Heart left ventricle (tissue), 16 donors: ENCODE results near the gene NCAPD2. TPM values are rescaled to one million over a fixed set of nuclear protein-coding genes. Genes with fewer than 3 reads are reported as not detected.

Source experiments
- ATAC-seq, 4 donors: fragments of 200-7000 bp; cut with Tn5 transposase; one replicate each; pipeline ENCODE4 v1.9.1; 2020 to 2022; ENCODE audit warnings: moderate library complexity in 4 of 4, mild to moderate bottlenecking in 3 of 4, moderate number of reproducible peaks in 1 of 4
- DNase-seq, 5 donors: peaks; one replicate each; pipeline ENCODE4 v3.0.0-alpha.2; 2020
- H3K27ac ChIP-seq, 12 donors: fragments of 200-600 bp; sonication (generic) in 4 of 12; one replicate each; pipeline versions ENCODE4 v1.5.0 to v1.8.0; 2016 to 2022; ENCODE audit warnings: mild to moderate bottlenecking in 2 of 12
- H3K27me3 ChIP-seq, 9 donors: fragments of 200-600 bp; sonication (generic) in 2 of 9; one replicate each; pipeline versions ENCODE4 v1.5.1 to v1.8.0; 2016 to 2022; ENCODE audit warnings: mild to moderate bottlenecking in 3 of 9
- H3K36me3 ChIP-seq, 9 donors: fragments of 200-600 bp; sonication (generic) in 2 of 9; one replicate each; pipeline versions ENCODE4 v1.5.0 to v1.8.0; 2018 to 2022; ENCODE audit warnings: mild to moderate bottlenecking in 2 of 9
- H3K4me1 ChIP-seq, 12 donors: fragments of 200-600 bp; sonication (generic) in 4 of 12; one replicate each; pipeline versions ENCODE4 v1.5.0 to v1.8.0; 2016 to 2022; ENCODE audit warnings: mild to moderate bottlenecking in 3 of 12
- H3K4me3 ChIP-seq, 12 donors: fragments of 200-600 bp; sonication (generic) in 4 of 12; one replicate each; pipeline versions ENCODE4 v1.5.0 to v1.8.0; 2017 to 2022; ENCODE audit warnings: mild to moderate bottlenecking in 9 of 12, moderate library complexity in 4 of 12
- H3K9me3 ChIP-seq, 12 donors: fragments of 200-600 bp; sonication (generic) in 4 of 12; one replicate each; pipeline versions ENCODE4 v1.5.0 to v1.8.0; 2016 to 2022; ENCODE audit warnings: mild to moderate bottlenecking in 1 of 12
- CTCF ChIP-seq, 12 donors: fragments of 200-600 bp; sonication (generic) in 4 of 12; IDR thresholded peaks; one replicate each; pipeline versions ENCODE4 v1.5.0 to v1.8.0; 2018 to 2022; ENCODE audit warnings: antibody characterized with exemption in 12 of 12, mild to moderate bottlenecking in 5 of 12
- POLR2A ChIP-seq, 2 donors: fragments of 450-650 bp; IDR thresholded peaks; one replicate each; pipeline ENCODE4 v1.6.1; 2017; ENCODE audit warnings: antibody characterized with exemption in 2 of 2, mild to moderate bottlenecking in 2 of 2, moderate library complexity in 2 of 2
- WGBS, 4 donors: extraction: QIAGEN DNeasy Blood & Tissue Kit in 2 of 4; methylation state at CpG; one replicate each; pipeline versions ENCODE4 v1.1.5 to v1.1.7; 2013 to 2018; 5-methylcytosine and 5-hydroxymethylcytosine counted together
- intact Hi-C, 10 donors: fragments of 100-400 bp; cut with DNase I; formaldehyde crosslinking; loops; one replicate each; pipeline versions ENCODE4 v1.11.1 to v1.14.2; 2022
- polyA plus RNA-seq, 2 donors: library from polyadenylated mRNA; stranded (reverse); fragments of 200-250 nt; gene quantifications; one replicate each; pipeline ENCODE4 v1.2.3, GENCODE V29; 2013
- total RNA-seq, 9 donors: library from RNA; depleted of rRNA in 2 of 9; stranded (reverse); fragments of >200 nt in 2 of 9; fragmentation: NEBNext Ultra II Directional in 3 of 9; extraction: Animal tissue kit (Norgen Biotek cat#: 25700) in 3 of 9; gene quantifications; one replicate each; pipeline versions ENCODE4 v1.1.0 to v1.2.4, GENCODE V29; 2016 to 2023
- donor health status: ischemic (EF 13 %, LVEDD 7.1; RV severe dilation, severe dysfunction).
- donor health status: healthy with polysubstance abuse.
- donor health status: DM: no; HTN: yes; CAD: no.
- donor health status: DM: no; HTN: no; CAD: no.
- donor health status: ischemic (EF 25% LVEDD 6.9; RV normal size, moderate dysfunction).
- donor health status: ischemic (EF 25% LVEDD 5.7; RV mildly dilated, moderate dysfunction).
- donor health status: healthy.
- donor health status: DM: yes; HTN: yes; CAD: no.
- donor health status: ischemic (EF 35%, LVEDD 5.7; RV mildly dilated, moderate dysfunction).
- donor health status: nonischemic (EF 11% LVEDD 7.7; RV severe dilation, severe dysfunction).
- donor health status: DM: yes; HTN: yes; CAD: no.
- donor health status: PGD.
- donor health status: ischemic (EF 29% LVEDD 5.4; RV normal size, mild dysfunction).
- donor health status: nonischemic (EF 23%, LVEDD 6.1; RV moderate dilation, normal function).

NCAPD2 gene
- total and polyA plus RNA-seq, 11 donors = 3.3 to 22.4 (median 11.3) TPM

DNA sequence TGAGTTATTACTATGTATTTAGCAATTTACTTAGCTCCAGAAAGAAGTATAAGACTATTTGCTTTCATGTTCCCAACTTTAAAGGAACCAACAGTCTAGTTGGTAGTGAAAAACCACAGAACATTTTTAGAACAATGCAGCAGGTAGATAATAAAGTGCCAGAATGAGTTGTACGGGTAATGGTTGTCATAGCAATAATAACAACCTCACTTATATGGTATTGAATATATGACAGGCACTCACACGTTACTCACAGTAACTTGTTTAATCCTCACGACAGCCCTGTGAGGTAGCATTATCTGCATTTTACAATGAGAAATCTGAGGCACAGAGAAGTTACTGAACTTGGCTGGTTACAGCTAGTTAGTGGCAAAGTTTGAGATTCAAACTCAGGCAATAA, 29.8 kb downstream of the NCAPD2 start:
- ATAC-seq = no peak
- Histone ChIP-seq H3K4me3 (no peak overlapping the region), H3K27me3 (no peaks in the 10 kb centered on the region), H3K9me3 (no peaks in the 10 kb centered on the region), H3K4me1 (no peaks in the 10 kb centered on the region), H3K27ac (no peak overlapping the region), H3K36me3 (peaks cover 0 to 100% (median 95%) of the 10 kb centered on the region in 9 donors)
- WGBS, 4 donors = 87 to 97% (median 91%) methylated on average over 3 of the region's 3 CpGs
- no peak for DNase-seq
- TF ChIP-seq POLR2A (IDR thresholded peaks at IDR 0.05) (no peak), CTCF (IDR thresholded peaks at IDR 0.05) (no peak)
- intact Hi-C loops = no loop called here

- no peak for ATAC-seq
- Histone ChIP-seq H3K9me3 (no peaks in the 10 kb centered on the region), H3K27me3 (no peaks in the 10 kb centered on the region), H3K4me1 (no peaks in the 10 kb centered on the region), H3K36me3 (peaks cover 0 to 100% (median 98%) of the 10 kb centered on the region in 9 donors), H3K27ac (no peak overlapping the region), H3K4me3 (no peak overlapping the region)
- intact Hi-C loops = loop anchor here in 1 of 10 donors (5.0 kb wide), 1 partner anchor 182 kb away; the partner anchor contains the start of gene TNFRSF1A
- TF ChIP-seq POLR2A (IDR thresholded peaks at IDR 0.05) = no peak
- TF ChIP-seq CTCF (IDR thresholded peaks at IDR 0.05) = no peak
- WGBS, 4 donors = 93 to 96% (median 95%) methylated on average over 5 of the region's 5 CpGs
- no peak for DNase-seq
These were observed 30.7 kb downstream of the NCAPD2 start for GRCh38 chr12:6524648-6525047.

DNA sequence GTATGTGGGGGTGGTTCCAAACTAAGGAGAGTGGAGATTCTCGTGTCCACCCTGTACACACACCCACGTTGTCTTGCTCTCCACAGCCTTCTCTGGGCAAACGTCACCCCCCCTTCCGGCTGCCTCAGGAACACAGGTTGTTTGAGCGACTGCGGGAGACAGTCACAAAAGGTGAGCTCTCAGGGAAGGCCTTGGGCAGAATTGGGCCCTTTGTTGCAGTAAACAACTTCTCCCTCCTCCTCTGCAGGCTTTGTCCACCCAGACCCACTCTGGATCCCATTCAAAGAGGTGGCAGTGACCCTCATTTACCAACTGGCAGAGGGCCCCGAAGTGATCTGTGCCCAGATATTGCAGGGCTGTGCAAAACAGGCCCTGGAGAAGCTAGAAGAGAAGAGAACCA, 32.3 kb downstream of the NCAPD2 start:
- no peak overlapping the region for H3K27ac ChIP-seq
- H3K4me3 ChIP-seq = no peak overlapping the region
- no peaks in the 10 kb centered on the region for H3K27me3 ChIP-seq
- DNase-seq = no peak
- TF ChIP-seq POLR2A (IDR thresholded peaks at IDR 0.05) (no peak), CTCF (IDR thresholded peaks at IDR 0.05) (no peak)
- H3K4me1 ChIP-seq = no peaks in the 10 kb centered on the region
- intact Hi-C loops = loop anchor here in 1 of 10 donors (5.0 kb wide), 1 partner anchor 184 kb away; the partner anchor contains the start of gene TNFRSF1A
- no peaks in the 10 kb centered on the region for H3K9me3 ChIP-seq
- 90 to 96% (median 93%) methylated on average over 6 to 7 of the region's 7 CpGs for WGBS, 4 donors
- peaks cover 0 to 100% (median 98%) of the 10 kb centered on the region in 9 donors for H3K36me3 ChIP-seq
- no peak for ATAC-seq

DNA sequence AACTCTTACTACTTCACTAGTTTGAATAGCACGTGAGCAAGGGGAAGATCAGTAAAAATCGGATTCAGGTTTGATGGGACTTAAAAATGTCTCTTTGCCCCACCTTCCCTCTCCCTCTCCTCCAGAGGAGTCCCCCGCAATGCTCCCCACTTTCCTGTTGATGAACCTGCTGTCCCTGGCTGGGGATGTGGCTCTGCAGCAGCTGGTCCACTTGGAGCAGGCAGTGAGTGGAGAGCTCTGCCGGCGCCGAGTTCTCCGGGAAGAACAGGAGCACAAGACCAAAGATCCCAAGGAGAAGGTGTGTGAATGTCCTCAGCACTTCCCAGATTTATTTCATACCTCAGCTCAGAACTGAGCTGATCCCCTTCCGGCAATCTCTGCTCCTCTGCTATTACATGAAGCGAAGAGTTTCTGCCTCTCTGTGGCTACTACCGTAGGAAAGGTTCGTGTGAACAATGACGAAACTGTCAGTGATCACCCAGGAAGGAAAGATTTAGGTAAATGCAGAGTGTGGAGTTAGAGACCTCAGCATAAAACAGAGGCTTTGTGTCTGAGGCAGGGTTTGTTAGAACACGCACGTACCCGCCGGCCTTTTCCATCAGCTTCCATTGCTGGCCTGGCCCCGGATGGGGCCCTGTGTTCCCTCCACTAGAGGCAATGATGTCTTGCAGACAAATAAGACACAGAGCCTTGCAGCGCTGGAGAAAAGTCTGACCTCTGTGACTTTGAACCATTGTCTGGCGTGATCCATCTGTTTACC, 33.0 kb downstream of the NCAPD2 start:
- Histone ChIP-seq H3K27ac (no peak overlapping the region), H3K4me1 (peaks cover 0 to 7% (median 3%) of the 10 kb centered on the region in 12 donors), H3K9me3 (no peaks in the 10 kb centered on the region), H3K4me3 (no peak overlapping the region), H3K27me3 (no peaks in the 10 kb centered on the region), H3K36me3 (peaks cover 0 to 99% (median 94%) of the 10 kb centered on the region in 9 donors)
- ATAC-seq (no peak), DNase-seq (no peak)
- intact Hi-C loops = loop anchor here in 1 of 10 donors (5.0 kb wide), 1 partner anchor 185 kb away; the partner anchor contains the start of gene TNFRSF1A
- 88 to 93% (median 91%) methylated on average over 19 of the region's 19 CpGs for WGBS, 4 donors
- TF ChIP-seq CTCF (IDR thresholded peaks at IDR 0.05) = no peak
- TF ChIP-seq POLR2A (IDR thresholded peaks at IDR 0.05) = no peak
